Caki2 (cell line): ENCODE data around the gene GCNT1. TPM values are rescaled to one million over a fixed set of nuclear protein-coding genes. Genes with fewer than 3 reads are reported as not detected.
"Not testable (repeated sequence)": the region's sequence is repeated elsewhere in the genome, so short reads cannot be mapped to it uniquely, and the experiment has no call there.

Experiments
- DNase-seq: peaks from one replicate; pipeline ENCODE4 v3.0.0-alpha.2; 2015; ENCODE audit warnings: low read depth
- in situ Hi-C: cut with HindIII; loops from 2 replicates; pipeline ENCODE4 v1.10.0; 2016; ENCODE audit warnings: low sequenced_read_pairs, low pct_unique_long_range_greater_than_20kb, mixed read lengths
- total RNA-seq: library from RNA; depleted of rRNA; stranded (reverse); fragments of >200 nt; shearing (Covaris generic); gene quantifications from 2 replicates; pipeline ENCODE4 v1.2.3, GENCODE V29; 2014; ENCODE audit warnings: low replicate concordance

GCNT1 gene
- total RNA-seq, 1 experiment from 2014 or later, result 11.1 TPM

GRCh38 chr9:76523617-76524200 is 64.7 kb downstream of the GCNT1 start:
- in situ Hi-C loops, DNase-seq: not testable (repeated sequence)

GRCh38 chr9:76525196-76525595 is 66.2 kb downstream of the GCNT1 start:
- DNase-seq, result no peak
- in situ Hi-C loops, result no loop called here

DNA sequence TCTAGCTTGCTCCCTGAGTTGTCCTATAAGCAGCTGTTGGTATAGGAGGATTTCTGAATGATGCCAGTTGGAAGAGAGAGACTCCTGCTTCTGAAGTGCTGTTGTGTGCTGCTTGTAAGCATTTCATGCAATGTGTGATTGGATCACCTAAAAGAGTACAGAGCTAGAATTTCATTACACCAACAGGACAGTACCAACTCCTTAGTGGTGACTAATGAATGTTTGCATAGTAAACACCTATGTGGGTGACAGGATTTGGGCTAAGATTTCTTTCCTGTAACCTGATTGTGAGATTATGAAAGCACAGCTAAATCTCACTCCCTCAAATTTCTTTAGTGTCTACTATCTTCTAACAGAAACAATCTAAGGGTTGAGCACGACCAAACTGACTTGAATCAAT is 67.0 kb downstream of the GCNT1 start:
- in situ Hi-C loops, result no loop called here
- no peak for DNase-seq

DNA sequence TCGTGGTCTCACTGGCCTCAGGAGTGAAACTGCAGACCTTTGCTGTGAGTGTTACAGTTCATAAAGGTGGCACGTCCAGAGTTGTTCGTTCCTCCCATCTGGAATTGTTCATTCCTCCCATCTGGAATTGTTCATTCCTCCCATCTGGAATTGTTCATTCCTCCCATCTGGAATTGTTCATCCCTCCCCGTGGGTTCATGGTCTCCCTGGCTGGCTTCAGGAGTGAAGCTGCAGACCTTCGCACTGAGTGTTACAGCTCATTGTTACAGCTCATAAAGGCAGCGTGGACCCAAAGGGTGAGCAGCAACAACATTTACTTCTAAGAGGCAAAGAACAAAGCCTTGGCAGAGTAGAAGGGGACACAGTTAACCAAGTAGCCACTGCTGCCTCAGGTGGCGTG is 69.1 kb downstream of the GCNT1 start:
- no peak for DNase-seq
- in situ Hi-C loops, result no loop called here

- in situ Hi-C loops, result no loop called here
Observed at GRCh38 chr9:76528642-76529190, 69.7 kb downstream of the GCNT1 start.

DNA sequence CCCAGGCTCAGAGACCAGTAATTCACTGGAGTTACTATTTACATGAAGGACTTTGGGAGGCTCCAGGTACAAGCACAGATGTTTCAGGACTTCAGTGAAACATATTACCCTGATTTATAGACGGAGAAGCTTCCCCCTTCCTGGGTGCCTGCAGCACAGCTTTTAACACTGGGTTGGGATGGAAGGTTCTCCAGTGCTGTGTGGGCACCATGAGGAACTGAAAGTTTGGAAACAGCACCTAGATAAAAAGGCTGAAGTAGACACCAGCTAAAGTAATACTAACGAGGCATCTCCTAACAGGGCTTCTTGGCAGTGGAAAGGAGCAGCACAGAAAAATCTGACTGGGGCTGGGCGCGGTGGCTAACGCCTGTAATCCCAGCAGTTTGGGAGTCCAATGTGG is 70.7 kb downstream of the GCNT1 start:
- in situ Hi-C loops, result no loop called here
- no peak for DNase-seq

More at GRCh38 chr9:76528642-76529190, 69.7 kb downstream of the GCNT1 start:
- DNase-seq, result no peak

DNA sequence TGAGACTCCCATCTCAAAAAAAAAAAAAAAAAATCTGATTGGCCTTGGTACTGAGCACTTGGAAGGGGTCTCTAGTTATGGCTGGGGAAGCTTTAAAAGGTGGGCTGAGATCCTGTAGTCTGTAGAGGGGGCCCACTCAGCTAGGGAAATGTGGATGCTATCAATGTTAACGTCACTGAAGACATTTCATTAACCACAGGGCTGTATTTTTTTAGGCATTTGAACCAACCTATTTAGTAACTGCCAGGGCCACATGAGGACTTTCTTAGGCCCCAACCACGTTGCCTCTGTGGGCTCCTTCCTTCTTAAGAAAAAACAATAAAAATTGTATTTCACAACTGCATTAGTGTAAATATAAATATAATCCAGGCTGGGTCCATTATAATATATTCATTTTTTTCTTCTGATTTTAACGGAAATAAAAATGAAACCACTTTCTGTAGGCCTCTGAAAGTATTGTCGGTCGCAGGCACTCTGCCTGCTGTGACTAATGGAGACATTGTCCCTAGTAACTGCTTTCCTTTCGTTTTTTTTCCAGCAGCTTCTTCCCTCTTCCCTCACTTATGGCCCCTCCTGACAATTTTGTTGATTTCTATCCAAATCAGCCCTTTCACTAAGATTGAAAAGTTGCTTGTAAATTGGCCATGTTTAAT is 71.6 kb downstream of the GCNT1 start:
- no peak for DNase-seq
- in situ Hi-C loops, result no loop called here

GRCh38 chr9:76531231-76531780 is 72.3 kb downstream of the GCNT1 start:
- in situ Hi-C loops, result no loop called here
- no peak for DNase-seq

GRCh38 chr9:76532877-76533276 is 73.9 kb downstream of the GCNT1 start:
- in situ Hi-C loops, DNase-seq: not testable (repeated sequence)

DNA sequence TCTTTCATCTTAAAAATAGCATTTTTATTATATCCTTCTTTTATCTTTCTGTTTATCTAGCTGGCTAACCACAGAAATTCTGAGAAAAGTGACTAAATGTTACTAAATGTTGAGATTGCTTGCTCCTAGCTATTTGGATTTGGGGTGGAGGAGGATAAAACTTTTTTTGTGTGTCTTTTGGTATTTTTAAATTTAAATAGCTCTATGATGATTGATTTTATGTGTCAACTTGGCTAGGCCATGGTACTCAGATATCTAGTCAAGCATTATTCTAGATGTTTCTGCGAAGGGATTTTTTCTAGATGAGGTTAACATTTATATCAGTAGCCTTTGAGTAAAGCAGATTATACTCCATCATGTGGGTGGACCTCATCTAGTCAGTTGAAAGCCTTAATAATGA is 75.0 kb downstream of the GCNT1 start:
- in situ Hi-C loops, result no loop called here

DNA sequence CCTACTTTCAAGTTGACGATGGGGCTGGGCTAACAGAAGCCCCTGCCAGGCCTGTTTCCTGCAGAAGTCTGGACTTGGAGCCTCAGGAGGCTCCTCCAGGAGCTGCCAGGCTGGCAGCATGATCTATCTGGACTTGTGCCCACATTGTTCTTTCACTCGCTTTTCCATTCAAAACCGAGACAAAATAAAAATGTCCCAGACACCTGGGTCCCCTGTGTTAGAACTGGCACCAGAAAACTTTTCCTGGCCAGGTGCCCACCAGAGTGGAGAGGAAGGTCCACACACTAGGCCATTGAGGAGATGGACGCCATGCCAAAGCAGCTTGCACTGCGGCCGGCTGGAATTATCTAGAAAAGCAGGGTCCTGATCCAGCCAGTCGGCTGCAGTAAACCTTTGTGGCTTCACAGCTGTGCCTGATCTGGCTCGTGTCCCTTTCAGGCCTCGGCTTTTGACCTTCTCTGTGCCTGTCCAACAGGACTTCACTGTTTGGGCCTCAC is 78.2 kb downstream of the GCNT1 start:
- DNase-seq, result no peak
- in situ Hi-C loops, result no loop called here

More for the DNA sequence above, 75.0 kb downstream of the GCNT1 start:
- DNase-seq, result no peak

DNA sequence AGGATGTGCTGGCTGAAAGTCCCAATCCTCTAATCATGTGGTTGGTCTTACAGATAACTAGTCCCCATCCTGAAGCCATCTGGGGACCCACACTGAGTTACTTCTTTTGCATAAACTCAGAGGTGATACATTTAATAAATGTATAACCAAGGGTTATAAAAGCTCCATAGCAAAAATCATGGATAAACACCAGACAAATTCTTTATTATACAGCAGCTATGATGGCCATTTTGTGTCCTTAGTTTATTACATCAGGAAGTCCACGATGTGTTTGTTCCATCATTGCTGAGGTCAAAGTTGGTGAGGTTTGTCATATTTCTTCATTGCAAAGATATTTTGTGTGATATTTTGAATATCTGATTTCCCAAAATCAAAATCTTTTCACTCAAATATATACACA is 80.2 kb downstream of the GCNT1 start:
- DNase-seq, result no peak
- in situ Hi-C loops, result no loop called here

GRCh38 chr9:76542360-76542759 is 83.4 kb downstream of the GCNT1 start:
- in situ Hi-C loops, result no loop called here
- DNase-seq, result peak; percentile 82

DNA sequence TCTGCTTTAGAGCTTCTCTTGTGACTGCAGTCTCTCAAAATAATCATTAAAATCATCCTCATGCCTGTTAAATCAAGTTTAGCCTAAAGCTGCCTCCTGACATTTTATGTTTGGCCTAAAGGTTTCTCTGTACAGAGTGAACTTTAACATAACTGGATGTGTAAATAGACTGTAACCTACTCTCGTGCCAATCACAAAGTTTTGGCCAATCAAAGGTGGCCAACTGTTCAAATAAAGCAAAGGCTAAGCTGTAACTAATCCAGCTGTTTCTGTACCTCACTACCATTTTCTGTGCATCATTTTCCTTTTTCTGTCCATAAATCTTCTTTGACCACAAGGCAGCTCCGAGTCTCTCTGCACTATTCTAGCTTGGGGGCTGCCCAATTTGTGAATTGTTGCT is 86.2 kb downstream of the GCNT1 start:
- in situ Hi-C loops, result no loop called here

DNA sequence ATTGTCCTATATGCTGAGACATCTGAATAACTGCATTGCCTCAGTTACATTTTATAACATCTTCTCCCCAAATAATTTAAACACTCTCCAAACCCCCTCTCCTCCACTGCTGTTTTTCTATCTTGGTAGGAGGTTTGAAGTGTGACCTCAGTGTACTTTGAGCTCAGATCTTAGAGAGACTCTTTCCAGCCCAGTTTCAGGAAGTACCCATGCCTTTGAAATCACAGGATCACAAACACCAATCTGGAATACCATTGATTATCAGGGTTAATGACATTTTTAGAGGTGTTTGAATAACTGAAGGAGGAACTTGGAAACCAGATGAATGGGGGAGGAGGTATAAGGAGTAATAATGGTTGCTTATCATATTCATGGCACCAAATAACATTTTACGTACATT is 93.2 kb downstream of the GCNT1 start:
- in situ Hi-C loops, result no loop called here
- no peak for DNase-seq

More for the DNA sequence above, 86.2 kb downstream of the GCNT1 start:
- no peak for DNase-seq

GRCh38 chr9:76552751-76553455 is 93.9 kb downstream of the GCNT1 start:
- in situ Hi-C loops, result no loop called here
- DNase-seq, result no peak

DNA sequence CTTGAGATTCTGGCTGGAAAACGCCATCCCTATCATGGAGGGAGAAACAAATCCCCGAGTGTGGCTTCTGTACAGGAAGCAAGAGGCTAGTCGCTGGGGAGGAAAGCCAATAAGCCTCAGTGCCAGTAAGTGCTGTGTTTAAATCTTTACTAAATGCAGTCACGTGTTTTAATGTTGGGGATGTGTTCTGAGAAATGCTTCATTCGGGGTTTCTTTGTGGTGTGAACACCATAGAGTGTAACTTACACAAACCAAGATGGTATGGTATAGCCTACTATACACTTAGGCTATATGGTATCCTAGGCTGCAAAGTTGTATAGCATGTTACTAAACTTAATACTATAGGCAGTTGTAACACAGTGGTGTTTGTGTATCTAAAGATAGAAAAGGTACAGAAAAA is 94.7 kb downstream of the GCNT1 start:
- in situ Hi-C loops, result no loop called here

More for the DNA sequence above, 94.7 kb downstream of the GCNT1 start:
- DNase-seq, result no peak
